Kidney epithelial cell (primary cell): ENCODE data around the gene IFNA1. TPM values are rescaled to one million over a fixed set of nuclear protein-coding genes. Genes with fewer than 3 reads are reported as not detected.

Experiments used
- DNase-seq: peaks from one replicate; pipeline ENCODE4 v3.0.0-alpha.2; 2010; ENCODE audit warnings: low read depth
- H3K27me3 ChIP-seq: 2 replicates; pipeline ENCODE4 v1.6.0; 2011; ENCODE audit warnings: low read length; ENCODE audit not compliant: control insufficient read depth, insufficient read depth
- H3K36me3 ChIP-seq: 2 replicates; pipeline ENCODE4 v1.5.1; 2011; ENCODE audit warnings: low read length; ENCODE audit not compliant: control insufficient read depth, insufficient read depth
- H3K4me3 ChIP-seq: 2 replicates; pipeline ENCODE4 v1.5.1; 2011; ENCODE audit warnings: low read depth, mild to moderate bottlenecking, control low read depth, low read length
- CTCF ChIP-seq: IDR thresholded peaks from 2 replicates; pipeline ENCODE4 v1.5.1; 2011; ENCODE audit warnings: mild to moderate bottlenecking, moderate library complexity, low read length, control low read depth, inconsistent platforms; ENCODE audit not compliant: insufficient read depth, poor library complexity, severe bottlenecking
- total RNA-seq: library from RNA; depleted of rRNA; stranded (reverse); fragments of >200 nt; gene quantifications from 2 replicates; pipeline ENCODE4 v1.2.3, GENCODE V29; 2015

Gene IFNA1
- total RNA-seq, 1 donor from 2014 or later: not detected

- H3K4me3 ChIP-seq: peak overlapping the region; percentile 30
Measured at GRCh38 chr9:21402386-21403251, 37.6 kb upstream of the IFNA1 start.

DNA sequence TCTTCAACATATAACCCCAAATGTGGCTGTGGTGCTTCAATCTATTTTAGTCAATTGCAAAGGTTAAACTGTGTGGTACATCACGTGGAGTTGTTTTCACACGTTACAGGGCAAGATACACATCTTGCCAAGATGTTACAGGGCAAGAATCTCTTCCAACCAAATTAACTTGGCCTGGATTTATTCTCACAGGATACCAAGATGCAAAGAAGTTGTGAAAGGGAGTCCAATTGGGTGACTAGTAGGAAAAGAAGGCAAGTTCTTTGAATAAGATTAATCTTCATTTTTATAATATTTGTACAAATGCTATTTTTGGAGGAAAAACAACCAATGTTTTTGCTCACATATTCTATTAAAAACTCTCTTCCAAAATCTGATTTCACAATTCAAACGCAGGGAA lies 36.1 kb upstream of the IFNA1 start:
- DNase-seq: no peak
- no peak overlapping the region for H3K4me3 ChIP-seq
- H3K36me3 ChIP-seq: no peaks in the 10 kb centered on the region
- TF ChIP-seq CTCF: no peak
- H3K27me3 ChIP-seq: no peaks in the 10 kb centered on the region

More at GRCh38 chr9:21402386-21403251, 37.6 kb upstream of the IFNA1 start:
- peak; percentile 14 for TF ChIP-seq CTCF
- H3K27me3 ChIP-seq: no peaks in the 10 kb centered on the region
- no peak for DNase-seq
- H3K36me3 ChIP-seq: no peaks in the 10 kb centered on the region

DNA sequence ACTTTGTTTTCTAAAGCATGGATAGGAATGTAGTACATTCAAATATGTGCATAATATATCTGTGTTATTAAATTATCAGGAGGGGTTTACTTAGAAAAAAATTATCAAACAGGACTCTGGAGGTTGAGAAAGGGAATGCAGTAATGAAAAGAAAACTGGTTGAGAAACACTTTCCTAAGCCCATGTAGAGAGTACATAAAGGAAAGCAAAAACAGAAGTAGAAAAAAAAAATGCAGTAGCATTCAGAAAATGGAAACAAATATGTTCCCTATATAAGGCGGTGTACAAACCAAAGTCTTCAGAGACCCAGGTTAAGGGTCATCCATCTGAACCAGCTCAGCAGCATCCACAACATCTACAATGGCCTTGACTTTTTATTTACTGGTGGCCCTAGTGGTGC lies 31.4 kb upstream of the IFNA1 start, which contains the start of gene IFNA8:
TSS of gene IFNA8 (plus strand) at position 301 of the 400 bp plus-strand sequence. CDS start at position 361, 60 bp downstream.
- DNase-seq: no peak
- H3K27me3 ChIP-seq: no peaks in the 10 kb centered on the region
- no peak for TF ChIP-seq CTCF
- no peak within 1 kb of the TSS for H3K4me3 ChIP-seq
- no peaks in the 10 kb centered on the region for H3K36me3 ChIP-seq

- Histone ChIP-seq H3K36me3 (no peaks in the 10 kb centered on the region), H3K27me3 (no peaks in the 10 kb centered on the region), H3K4me3 (no peak overlapping the region)
- no peak for DNase-seq
- TF ChIP-seq CTCF: no peak
Measured at GRCh38 chr9:21412107-21412506, 28.1 kb upstream of the IFNA1 start.

- DNase-seq: no peak
- H3K4me3 ChIP-seq: no peak overlapping the region
- no peak for TF ChIP-seq CTCF
- no peaks in the 10 kb centered on the region for H3K36me3 ChIP-seq
- no peaks in the 10 kb centered on the region for H3K27me3 ChIP-seq
Measured at GRCh38 chr9:21413151-21413550, 27.1 kb upstream of the IFNA1 start.

DNA sequence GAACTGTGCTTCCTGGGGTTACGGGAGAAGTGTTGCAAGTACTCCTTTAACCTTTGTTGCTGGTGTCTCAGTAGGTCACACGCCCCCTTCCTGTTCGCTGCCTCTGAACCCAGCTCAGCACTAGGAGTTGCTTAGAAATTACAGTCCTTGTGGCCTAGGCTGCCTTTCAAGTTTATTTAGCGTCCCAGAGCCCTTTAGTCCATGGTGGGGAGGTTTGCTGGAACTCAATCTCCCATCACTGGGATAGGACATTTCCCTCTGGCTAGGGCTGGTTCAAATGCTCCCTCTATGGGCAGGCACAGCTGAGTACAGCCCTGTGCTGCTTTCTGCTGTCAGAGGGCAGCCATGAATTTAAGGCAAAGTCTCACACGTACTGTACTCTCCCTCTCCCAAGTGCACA lies 26.6 kb upstream of the IFNA1 start:
- Histone ChIP-seq H3K27me3 (no peaks in the 10 kb centered on the region), H3K36me3 (no peaks in the 10 kb centered on the region), H3K4me3 (no peak overlapping the region)
- no peak for DNase-seq
- no peak for TF ChIP-seq CTCF
